Fibroblast of villous mesenchyme (primary cell): ENCODE results near the gene TMC8. TPM values are rescaled to one million over a fixed set of nuclear protein-coding genes. Genes with fewer than 3 reads are reported as not detected.
"Not testable (repeated sequence)": the region's sequence is repeated elsewhere in the genome, so short reads cannot be mapped to it uniquely, and the experiment has no call there.

ENCODE experiments used
- DNase-seq: peaks from one replicate; pipeline ENCODE4 v3.0.0-alpha.2; 2010; ENCODE audit warnings: low read depth
- H3K4me3 ChIP-seq: 2 replicates; pipeline ENCODE4 v1.5.1; 2011; ENCODE audit warnings: low read depth, mild to moderate bottlenecking, low read length
- CTCF ChIP-seq: IDR thresholded peaks from 2 replicates; pipeline ENCODE4 v1.5.1; 2012; ENCODE audit warnings: low read depth, mild to moderate bottlenecking, low read length; ENCODE audit not compliant: insufficient read depth
- total RNA-seq: library from RNA; depleted of rRNA; stranded (reverse); fragments of >200 nt; gene quantifications from 2 replicates; pipeline ENCODE4 v1.2.3, GENCODE V29; 2012

Gene TMC8
- total RNA-seq, 1 donor: not detected

- DNase-seq: no peak
- no peak for TF ChIP-seq CTCF
- H3K4me3 ChIP-seq: no peak overlapping the region
Observed at GRCh38 chr17:78164748-78165607, 34.4 kb downstream of the TMC8 start.

GRCh38 chr17:78166416-78166815 is 35.8 kb downstream of the TMC8 start:
- TF ChIP-seq CTCF: no peak
- no peak for DNase-seq
- H3K4me3 ChIP-seq: no peak overlapping the region

GRCh38 chr17:78168242-78168902 is 37.8 kb downstream of the TMC8 start, which contains the start of gene SYNGR2:
Gene SYNGR2, plus strand, starts transcription at chr17:78168581. Its CDS starts 36 bp downstream, at chr17:78168617.
- peak; percentile 48 for DNase-seq
- no peak for TF ChIP-seq CTCF
- peak within 1 kb of the TSS; percentile 73 for H3K4me3 ChIP-seq

GRCh38 chr17:78168903-78169793 is 38.6 kb downstream of the TMC8 start:
- TF ChIP-seq CTCF: no peak
- DNase-seq: peak; percentile 38

GRCh38 chr17:78170692-78171590 is 40.4 kb downstream of the TMC8 start:
- TF ChIP-seq CTCF: no peak
- no peak overlapping the region for H3K4me3 ChIP-seq
- no peak for DNase-seq

More at GRCh38 chr17:78168903-78169793, 38.6 kb downstream of the TMC8 start:
- peak overlapping the region; percentile 73 for H3K4me3 ChIP-seq

GRCh38 chr17:78171591-78172248 is 41.1 kb downstream of the TMC8 start:
- not testable (repeated sequence) for DNase-seq

More at GRCh38 chr17:78171591-78172248, 41.1 kb downstream of the TMC8 start:
- H3K4me3 ChIP-seq: not testable (repeated sequence)
